Keratinocyte (primary cell): ENCODE measurements around the gene OSBPL10.

Experiments
- EZH2 ChIP-seq: IDR thresholded peaks from one replicate; pipeline ENCODE4 v1.6.1; 2012; ENCODE audit warnings: inconsistent platforms, mild to moderate bottlenecking, low read length, moderate library complexity
- TF ChIP-seq, protein P1 (sequence below), 3 experiments: IDR thresholded peaks in 1 of 3; conservative IDR thresholded peaks in 1 of 3; optimal IDR thresholded peaks in 1 of 3; 2 replicates in 2 of 3; 3 replicates in 1 of 3; pipeline versions ENCODE3 to v1.5.1; 2011; ENCODE audit warnings: low read length in 3 of 3, mild to moderate bottlenecking in 3 of 3, moderate library complexity in 2 of 3, control low read depth in 1 of 3, inconsistent platforms in 1 of 3; ENCODE audit not compliant: insufficient read depth in 2 of 3; ENCODE audit errors: extremely low read depth in 1 of 3

DNA sequence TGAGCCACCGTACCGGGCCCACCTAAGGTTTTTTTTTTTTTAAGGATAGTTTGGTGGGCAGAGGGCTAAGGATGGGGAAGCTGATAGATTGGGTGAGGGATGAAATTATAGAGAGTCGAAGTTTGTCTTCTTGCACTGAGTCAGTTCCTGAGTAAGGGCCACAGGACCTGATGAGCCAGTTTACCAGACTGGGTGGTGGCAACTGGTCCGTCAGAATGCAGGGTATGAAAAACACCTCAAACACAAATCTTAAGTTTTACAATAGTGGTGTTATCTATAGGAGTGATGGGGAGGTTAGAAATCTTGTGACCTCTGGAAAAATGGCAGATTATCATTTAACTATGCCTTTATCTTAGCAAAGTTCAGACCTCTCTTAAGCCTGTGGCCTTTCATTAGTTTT is 3.3 kb upstream of the OSBPL10 start:
- TF ChIP-seq, protein P1, sequence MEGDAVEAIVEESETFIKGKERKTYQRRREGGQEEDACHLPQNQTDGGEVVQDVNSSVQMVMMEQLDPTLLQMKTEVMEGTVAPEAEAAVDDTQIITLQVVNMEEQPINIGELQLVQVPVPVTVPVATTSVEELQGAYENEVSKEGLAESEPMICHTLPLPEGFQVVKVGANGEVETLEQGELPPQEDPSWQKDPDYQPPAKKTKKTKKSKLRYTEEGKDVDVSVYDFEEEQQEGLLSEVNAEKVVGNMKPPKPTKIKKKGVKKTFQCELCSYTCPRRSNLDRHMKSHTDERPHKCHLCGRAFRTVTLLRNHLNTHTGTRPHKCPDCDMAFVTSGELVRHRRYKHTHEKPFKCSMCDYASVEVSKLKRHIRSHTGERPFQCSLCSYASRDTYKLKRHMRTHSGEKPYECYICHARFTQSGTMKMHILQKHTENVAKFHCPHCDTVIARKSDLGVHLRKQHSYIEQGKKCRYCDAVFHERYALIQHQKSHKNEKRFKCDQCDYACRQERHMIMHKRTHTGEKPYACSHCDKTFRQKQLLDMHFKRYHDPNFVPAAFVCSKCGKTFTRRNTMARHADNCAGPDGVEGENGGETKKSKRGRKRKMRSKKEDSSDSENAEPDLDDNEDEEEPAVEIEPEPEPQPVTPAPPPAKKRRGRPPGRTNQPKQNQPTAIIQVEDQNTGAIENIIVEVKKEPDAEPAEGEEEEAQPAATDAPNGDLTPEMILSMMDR (optimal IDR thresholded peaks at IDR 0.05 in 1 of 3, IDR thresholded peaks at IDR 0.05 in 1 of 3, conservative IDR thresholded peaks at IDR 0.05 in 1 of 3; ENCODE audit: extremely low read depth in 1 of 3, insufficient read depth in 2 of 3, low read length in 3 of 3): no peak
- no peak for TF ChIP-seq EZH2
